Measurements from ENCODE around the gene EFR3B.
"Not testable (repeated sequence)": the region's sequence is repeated elsewhere in the genome, so short reads cannot be mapped to it uniquely, and the experiment has no call there.

The EFR3B gene

DNA sequence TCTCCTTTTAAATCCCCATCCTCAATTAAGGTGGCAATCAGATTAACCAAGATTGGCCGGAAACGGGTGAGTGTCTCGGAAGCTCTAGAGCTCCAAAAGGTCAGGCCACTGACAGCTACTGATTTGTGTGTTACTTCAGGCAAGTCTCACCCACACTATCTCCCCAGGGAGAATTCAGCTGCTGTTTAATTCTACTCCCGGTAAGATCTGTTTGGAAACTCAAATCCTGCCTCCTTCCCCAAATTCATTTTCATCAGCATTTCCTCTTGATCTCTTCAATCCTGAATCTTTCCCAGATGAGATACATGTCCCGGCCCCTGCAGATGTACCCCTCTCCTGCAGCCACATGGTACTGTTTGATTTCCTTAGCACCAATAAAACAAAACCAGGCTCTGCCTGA, 34.9 kb downstream of the EFR3B start:
- DNase-seq: no peak

- DNase-seq: no peak
Observed at GRCh38 chr2:25077789-25078169, 35.9 kb downstream of the EFR3B start.

- DNase-seq: peak; percentile 52
Observed at GRCh38 chr2:25078170-25079049, 36.5 kb downstream of the EFR3B start.

- DNase-seq: peak; percentile 38
Observed at GRCh38 chr2:25079050-25079635, 37.3 kb downstream of the EFR3B start.

DNA sequence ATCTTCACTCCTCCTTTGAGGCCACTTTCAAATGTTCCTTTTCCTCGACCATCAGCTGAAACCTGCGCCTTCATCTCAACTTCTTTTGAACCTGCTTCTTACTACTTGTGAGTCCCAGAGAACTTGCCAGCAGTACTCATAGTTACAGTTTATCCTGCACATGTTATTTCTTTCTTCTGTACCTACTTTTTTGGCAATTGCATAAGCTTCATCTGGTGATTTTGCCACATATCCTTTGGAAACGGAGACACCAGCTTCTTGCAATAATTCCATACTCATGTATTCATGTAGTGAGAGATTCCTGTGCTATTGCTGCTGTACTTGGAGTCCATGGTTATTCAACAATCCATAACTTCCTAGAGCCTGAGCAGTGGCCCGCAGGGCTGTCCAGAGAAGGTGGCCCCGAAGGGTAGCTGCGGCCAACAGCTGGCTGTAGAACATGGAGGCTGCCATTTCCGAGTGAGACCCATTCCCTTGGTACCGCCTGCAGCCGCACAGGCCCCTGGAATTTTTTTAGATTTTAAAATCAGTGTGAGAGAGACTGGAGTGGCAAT, 39.4 kb downstream of the EFR3B start:
- peak; percentile 17 for DNase-seq

DNA sequence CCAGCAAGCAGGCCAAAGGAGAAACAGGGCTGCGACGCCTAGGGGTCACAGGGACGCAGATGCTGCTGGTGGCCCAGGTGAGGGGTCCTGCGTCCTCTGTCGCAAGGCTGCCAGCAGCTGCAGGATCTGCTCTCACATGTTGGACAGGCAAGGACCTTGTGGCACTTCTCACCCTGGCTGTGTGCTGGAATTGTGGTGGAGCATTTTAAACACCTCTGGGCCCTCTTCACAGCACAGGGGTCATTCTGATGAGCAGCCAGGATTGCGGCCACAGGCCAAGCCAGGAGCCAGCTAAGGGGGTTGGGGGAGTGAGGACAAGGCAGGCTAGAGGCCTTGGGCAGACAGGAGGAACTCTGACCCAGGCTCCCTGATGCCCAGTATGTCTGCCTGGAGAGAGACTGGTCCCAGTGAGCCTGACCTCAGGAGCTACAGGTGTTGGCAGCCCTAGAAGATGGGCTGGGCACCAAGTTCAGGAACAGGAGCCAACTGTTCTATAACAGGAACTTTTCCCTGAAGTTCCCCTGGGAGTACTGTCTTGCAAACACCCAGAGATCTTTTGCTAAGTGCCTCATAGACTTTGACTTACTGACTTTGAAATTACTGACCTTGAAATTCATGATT, 40.2 kb downstream of the EFR3B start:
- peak; percentile 43 for DNase-seq

- no peak for DNase-seq
Observed at GRCh38 chr2:25085761-25086560, 44.1 kb downstream of the EFR3B start.

DNA sequence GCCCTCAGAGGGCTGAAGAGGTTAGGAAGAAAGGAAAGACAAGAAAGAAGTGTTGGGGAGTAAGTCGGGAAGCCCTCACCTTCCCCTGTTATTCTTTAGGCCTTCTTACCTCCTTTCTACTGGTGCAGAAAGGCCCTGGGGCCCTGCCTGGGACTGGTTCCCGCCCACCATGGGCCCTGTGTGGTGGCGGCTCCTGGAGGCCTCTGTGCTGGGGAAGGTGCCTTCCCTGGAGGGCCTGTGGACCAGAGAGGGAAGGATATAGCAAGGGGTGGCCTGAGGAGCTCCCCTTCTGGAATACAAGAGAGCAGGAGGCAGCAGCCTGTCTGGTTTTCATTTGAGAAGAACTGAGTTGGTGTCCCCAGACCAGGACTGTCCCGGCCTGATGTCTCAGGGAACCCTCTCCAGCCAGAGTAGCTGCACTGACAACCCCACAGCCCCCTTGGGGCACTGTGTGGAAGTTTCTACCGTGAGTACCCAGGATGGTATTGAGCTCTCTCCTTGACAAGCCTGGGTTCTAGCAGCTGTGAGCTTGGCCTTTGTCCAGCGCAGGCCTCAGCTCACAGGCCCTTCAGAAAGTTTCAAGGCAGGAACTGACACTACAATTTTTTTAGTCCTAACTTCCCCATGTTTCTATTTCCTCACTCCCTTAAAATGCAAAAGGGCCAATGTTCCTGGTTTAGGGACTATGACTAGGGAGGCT, 47.1 kb downstream of the EFR3B start:
- DNase-seq: no peak

DNA sequence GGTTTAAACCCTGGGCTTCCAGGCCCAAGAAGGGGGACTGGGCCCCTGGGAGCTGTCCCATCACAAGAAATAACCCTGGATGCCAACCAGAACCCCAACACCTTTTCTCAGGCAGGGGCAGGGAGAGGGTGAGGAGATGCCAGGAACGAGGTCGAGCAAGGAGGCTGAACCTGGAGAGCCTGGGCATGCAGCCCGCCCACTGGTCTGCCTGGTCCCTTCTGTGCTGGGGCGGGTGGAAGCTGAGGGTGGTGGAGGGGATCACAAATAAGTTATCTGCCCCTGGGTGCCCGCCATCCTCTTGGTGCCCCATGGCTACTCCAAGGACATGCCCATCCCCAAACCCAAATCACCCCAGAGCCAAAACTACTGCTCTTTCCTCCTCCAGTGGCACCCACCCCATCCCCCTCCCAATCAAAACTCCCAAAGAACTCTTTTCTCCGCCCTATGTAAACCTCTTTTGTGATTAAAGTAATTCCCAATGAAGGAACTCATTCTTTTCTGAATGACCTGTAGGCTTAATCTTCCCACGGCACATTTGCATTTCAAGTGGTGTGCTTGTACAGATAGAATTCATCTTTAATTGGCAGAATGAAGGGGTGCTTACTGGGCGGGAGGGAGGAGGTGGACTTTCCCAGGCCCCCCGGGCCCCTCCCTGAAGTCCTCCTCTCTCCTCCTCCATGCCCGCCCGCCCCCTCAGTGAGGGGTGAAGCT, 47.9 kb downstream of the EFR3B start:
- no peak for DNase-seq

DNA sequence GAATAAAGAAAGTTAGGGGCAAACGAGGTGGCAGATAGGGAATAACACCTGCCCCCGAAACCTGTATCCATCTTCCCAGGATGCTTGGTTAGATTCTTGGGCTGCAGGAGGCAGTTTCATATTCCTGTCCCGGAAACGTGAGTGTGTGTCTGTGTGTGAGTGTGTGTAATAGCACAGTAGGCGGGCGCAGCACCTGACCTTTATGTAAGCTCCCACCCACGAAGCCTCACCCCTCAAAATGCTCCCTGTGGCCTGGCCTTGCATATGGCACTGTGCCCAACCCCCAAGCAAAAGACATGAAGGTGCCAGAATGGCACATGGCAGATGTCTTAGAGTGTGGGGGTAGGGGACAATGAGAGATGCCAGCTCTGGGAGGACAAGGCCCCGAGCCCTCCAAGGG, 48.9 kb downstream of the EFR3B start:
- DNase-seq: no peak

DNA sequence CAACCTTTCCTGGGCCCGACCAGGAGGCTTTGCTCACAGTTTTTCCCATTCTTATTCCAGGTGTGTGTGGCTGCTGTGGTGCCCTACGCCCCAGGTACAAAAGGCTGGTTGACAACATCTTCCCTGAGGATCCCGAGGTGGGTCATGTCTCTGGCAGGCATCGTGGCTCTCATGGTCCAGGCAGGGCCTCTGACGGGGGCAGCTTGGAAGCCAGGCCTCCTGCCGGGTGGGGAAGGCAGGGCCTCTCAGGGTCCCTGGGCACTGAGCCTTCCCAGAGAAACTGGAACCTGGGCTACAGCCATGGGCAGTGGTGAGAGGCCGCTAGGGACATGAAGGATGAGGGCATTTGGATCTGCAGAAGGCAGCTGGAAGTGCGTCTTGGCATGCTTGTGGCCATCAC, 49.4 kb downstream of the EFR3B start:
- no peak for DNase-seq

DNA sequence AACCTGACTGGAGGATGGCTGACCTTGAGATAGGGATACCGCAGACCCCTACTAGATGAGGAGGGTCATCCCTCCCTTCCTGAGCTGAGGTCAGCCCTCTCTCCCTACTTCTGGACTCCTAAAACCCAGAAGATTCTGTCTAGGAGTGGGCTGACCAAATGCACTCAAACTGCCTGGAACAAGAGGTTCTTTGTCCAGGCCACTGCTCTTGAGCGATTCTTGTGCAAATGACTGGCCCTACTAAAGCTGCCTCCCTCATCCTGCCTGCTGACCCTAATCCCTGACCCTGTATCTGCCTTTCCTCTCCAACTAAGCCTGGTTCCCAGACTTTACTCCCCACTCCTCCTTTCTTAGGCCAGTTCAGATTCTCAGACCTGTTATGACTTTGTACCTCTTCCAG, 56.2 kb downstream of the EFR3B start:
- DNase-seq: no peak

- DNase-seq: no peak
Observed at GRCh38 chr2:25098670-25099486, 57.0 kb downstream of the EFR3B start.

- not testable (repeated sequence) for DNase-seq
Observed at GRCh38 chr2:25102352-25102751, 60.5 kb downstream of the EFR3B start.

DNA sequence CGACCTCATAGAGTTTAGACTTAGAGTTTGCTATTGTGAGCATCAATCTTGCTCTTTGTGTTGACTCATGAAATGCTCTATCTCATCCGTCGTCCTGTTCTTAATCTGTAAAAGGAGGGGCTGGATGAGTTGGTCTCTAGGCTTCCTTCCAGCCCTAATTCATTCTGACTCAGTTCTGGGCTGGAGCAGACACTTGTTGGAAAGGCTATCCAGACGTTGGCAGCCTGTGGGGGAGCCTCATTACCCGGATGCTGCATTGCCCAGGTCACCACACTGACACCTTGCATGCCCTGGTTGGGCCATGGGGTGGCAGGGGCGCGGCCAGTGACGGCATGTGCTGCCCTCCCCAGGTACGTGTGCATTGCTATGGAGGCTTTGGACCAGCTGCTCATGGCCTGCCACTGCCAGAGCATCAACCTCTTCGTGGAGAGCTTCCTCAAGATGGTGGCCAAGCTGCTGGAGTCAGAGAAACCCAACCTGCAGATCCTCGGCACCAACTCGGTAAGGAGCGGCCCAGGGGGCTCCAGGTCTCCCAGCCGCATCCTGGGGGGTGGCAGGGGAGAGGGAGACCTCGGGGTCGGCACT, 61.5 kb downstream of the EFR3B start:
- no peak for DNase-seq

- no peak for DNase-seq
Observed at GRCh38 chr2:25104736-25105135, 62.9 kb downstream of the EFR3B start.

GRCh38 chr2:25105336-25106085, 63.6 kb downstream of the EFR3B start:
- no peak for DNase-seq

DNA sequence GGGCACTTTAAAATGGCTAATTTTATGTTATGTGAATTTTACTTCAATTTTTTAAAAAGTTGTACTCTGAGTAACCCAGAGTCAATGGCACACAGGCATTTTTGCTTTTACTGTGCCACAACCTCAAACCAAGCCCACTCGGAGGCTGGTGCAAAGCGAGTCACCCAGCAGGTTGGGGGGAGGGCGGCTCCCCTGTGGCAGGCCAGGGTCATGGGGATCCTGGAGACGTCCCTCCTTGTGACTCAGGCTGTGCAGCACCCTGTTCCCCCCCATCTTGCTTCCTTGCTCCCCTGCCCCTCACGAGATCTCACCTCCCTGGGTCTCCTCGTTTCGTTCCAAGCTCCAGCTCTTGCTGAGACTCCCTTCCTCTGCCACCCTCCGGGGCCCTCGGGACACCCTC, 67.9 kb downstream of the EFR3B start:
- no peak for DNase-seq

GRCh38 chr2:25112113-25112512, 70.2 kb downstream of the EFR3B start:
- DNase-seq: no peak
